Esophagus muscularis mucosa (tissue), 4 donors: ENCODE measurements around the gene PTPRD. TPM values are rescaled to one million over a fixed set of nuclear protein-coding genes. Genes with fewer than 3 reads are reported as not detected.

Source experiments
- DNase-seq: peaks from one replicate; pipeline ENCODE4 v3.0.0-alpha.2; 2017; ENCODE audit errors: extremely low spot score
- H3K27ac ChIP-seq, 4 donors: fragments of 200-600 bp; sonication (generic); replicated peaks in 1 of 4; 1 replicate in 3 of 4; 2 replicates in 1 of 4; pipeline ENCODE4 v1.5.1; 2016 to 2019; ENCODE audit warnings: mild to moderate bottlenecking in 1 of 4
- H3K27me3 ChIP-seq, 4 donors: fragments of 200-600 bp; sonication (generic); one replicate each; pipeline versions ENCODE4 v1.5.1 to v1.6.0; 2016 to 2019
- H3K36me3 ChIP-seq, 4 donors: fragments of 200-600 bp; sonication (generic); one replicate each; pipeline ENCODE4 v1.5.1; 2016 to 2019
- H3K4me1 ChIP-seq, 4 donors: fragments of 200-600 bp; sonication (generic); one replicate each; pipeline ENCODE4 v1.5.1; 2016 to 2019
- H3K4me3 ChIP-seq, 4 donors: fragments of 200-600 bp; sonication (generic); 1 replicate in 2 of 4; 2 replicates in 2 of 4; pipeline ENCODE4 v1.5.1; 2016 to 2019; ENCODE audit warnings: mild to moderate bottlenecking in 4 of 4, moderate library complexity in 1 of 4
- H3K9me3 ChIP-seq, 4 donors: fragments of 200-600 bp; sonication (generic); 1 replicate in 3 of 4; 2 replicates in 1 of 4; pipeline ENCODE4 v1.5.1; 2016 to 2019
- CTCF ChIP-seq, 3 experiments: fragments of 200-600 bp in 2 of 3; fragments of 450-650 bp in 1 of 3; sonication (generic) in 2 of 3; IDR thresholded peaks; one replicate each; pipeline ENCODE4 v1.5.1; 2017 to 2019; ENCODE audit warnings: antibody characterized with exemption in 3 of 3, mild to moderate bottlenecking in 2 of 3, moderate library complexity in 1 of 3
- EP300 ChIP-seq: sonication (generic); formaldehyde crosslinking; IDR thresholded peaks from one replicate; pipeline ENCODE4 v1.6.1; 2017; ENCODE audit warnings: antibody characterized with exemption
- POLR2A ChIP-seq: fragments of 450-650 bp; IDR thresholded peaks from one replicate; pipeline ENCODE4 v1.6.1; 2017; ENCODE audit warnings: antibody characterized with exemption, moderate library complexity, mild to moderate bottlenecking, low read depth
- POLR2AphosphoS5 ChIP-seq, 2 donors: sonication (generic); formaldehyde crosslinking; IDR thresholded peaks; one replicate each; pipeline ENCODE4 v1.6.1; 2017; ENCODE audit warnings: antibody characterized with exemption in 2 of 2
- WGBS: methylation state at CpG from one replicate; pipeline ENCODE4 v1.1.5; 2018; 5-methylcytosine and 5-hydroxymethylcytosine counted together
- intact Hi-C: fragments of 100-400 bp; cut with DNase I; formaldehyde crosslinking; loops from one replicate; pipeline ENCODE4 v1.15.1; 2023
- small RNA-seq, 3 donors: library from RNA; depleted of rRNA; stranded (forward); fragments of <200 nt; gene quantifications; one replicate each; pipeline ENCODE3, GENCODE V24; 2016
- total RNA-seq, 4 donors: library from RNA; depleted of rRNA; stranded (reverse); fragments of >200 nt; gene quantifications; one replicate each; pipeline versions ENCODE4 v1.1.0 to v1.2.1, GENCODE V29; 2016

PTPRD gene
- total RNA-seq, 4 donors from 2014 or later: 4.1 to 6.6 (median 5.0) TPM

GRCh38 chr9:8268881-8269280, 2343.9 kb downstream of the PTPRD start:
- Histone ChIP-seq H3K36me3 (no peaks in the 10 kb centered on the region), H3K27ac (no peak overlapping the region), H3K9me3 (peaks cover 0 to 10% (median 0%) of the 10 kb centered on the region in 4 donors), H3K4me1 (peaks cover 0 to 14% (median 3%) of the 10 kb centered on the region in 4 donors), H3K4me3 (no peak overlapping the region), H3K27me3 (no peaks in the 10 kb centered on the region)
- DNase-seq: no peak
- intact Hi-C loops: no loop called here
- 79% methylated on average over 1 of the region's 1 CpG for WGBS
- TF ChIP-seq EP300 (no peak), POLR2A (no peak), POLR2AphosphoS5 (IDR thresholded peaks at IDR 0.05) (no peak), CTCF (IDR thresholded peaks at IDR 0.05) (no peak)

GRCh38 chr9:8268216-8268878, 2344.5 kb downstream of the PTPRD start:
- intact Hi-C loops: no loop called here
- peaks cover 0 to 14% (median 3%) of the 10 kb centered on the region in 4 donors for H3K4me1 ChIP-seq
- peaks cover 0 to 10% (median 0%) of the 10 kb centered on the region in 4 donors for H3K9me3 ChIP-seq
- DNase-seq: no peak
- no peak overlapping the region for H3K4me3 ChIP-seq
- no peaks in the 10 kb centered on the region for H3K36me3 ChIP-seq
- TF ChIP-seq POLR2AphosphoS5 (IDR thresholded peaks at IDR 0.05): no peak
- no peak for TF ChIP-seq CTCF (IDR thresholded peaks at IDR 0.05)
- TF ChIP-seq EP300: no peak
- no peak overlapping the region for H3K27ac ChIP-seq
- WGBS: 64% methylated on average over 2 of the region's 2 CpGs
- no peaks in the 10 kb centered on the region for H3K27me3 ChIP-seq

DNA sequence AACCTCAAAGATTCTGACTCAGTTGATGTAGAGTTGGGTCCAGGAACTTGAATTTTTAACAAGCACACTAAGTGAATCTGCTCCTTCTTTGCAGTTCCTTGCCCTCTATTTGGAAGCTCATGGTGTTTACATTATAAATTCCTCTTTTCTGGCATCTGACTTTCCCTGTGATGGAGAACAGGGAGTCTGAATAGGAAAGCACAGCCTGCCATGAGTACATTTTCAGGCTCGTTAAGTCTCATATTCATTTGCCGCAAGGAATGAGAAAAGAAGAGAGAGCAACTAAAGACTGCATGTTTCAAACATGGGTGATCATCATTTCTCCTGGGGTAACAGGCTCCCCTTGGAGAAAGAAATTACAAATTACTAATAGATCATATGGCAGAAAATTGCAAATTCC, 2345.2 kb downstream of the PTPRD start:
- intact Hi-C loops: no loop called here
- no peaks in the 10 kb centered on the region for H3K36me3 ChIP-seq
- peaks cover 0 to 14% (median 3%) of the 10 kb centered on the region in 4 donors for H3K4me1 ChIP-seq
- WGBS: 53% methylated on average over 2 of the region's 2 CpGs
- no peak for DNase-seq
- H3K4me3 ChIP-seq: no peak overlapping the region
- H3K9me3 ChIP-seq: peaks cover 0 to 10% (median 0%) of the 10 kb centered on the region in 4 donors
- TF ChIP-seq POLR2AphosphoS5 (IDR thresholded peaks at IDR 0.05) (no peak), POLR2A (no peak), EP300 (no peak), CTCF (IDR thresholded peaks at IDR 0.05) (no peak)
- no peak overlapping the region for H3K27ac ChIP-seq
- H3K27me3 ChIP-seq: no peaks in the 10 kb centered on the region

GRCh38 chr9:8266861-8267260, 2345.9 kb downstream of the PTPRD start:
- Histone ChIP-seq H3K36me3 (no peaks in the 10 kb centered on the region), H3K4me1 (peaks cover 0 to 14% (median 3%) of the 10 kb centered on the region in 4 donors), H3K9me3 (peaks cover 0 to 4% (median 0%) of the 10 kb centered on the region in 4 donors), H3K27me3 (no peaks in the 10 kb centered on the region), H3K27ac (no peak overlapping the region), H3K4me3 (no peak overlapping the region)
- WGBS: 87% methylated on average over 1 of the region's 1 CpG
- no peak for DNase-seq
- TF ChIP-seq POLR2A (no peak), POLR2AphosphoS5 (IDR thresholded peaks at IDR 0.05) (no peak), EP300 (no peak)
- intact Hi-C loops: no loop called here

DNA sequence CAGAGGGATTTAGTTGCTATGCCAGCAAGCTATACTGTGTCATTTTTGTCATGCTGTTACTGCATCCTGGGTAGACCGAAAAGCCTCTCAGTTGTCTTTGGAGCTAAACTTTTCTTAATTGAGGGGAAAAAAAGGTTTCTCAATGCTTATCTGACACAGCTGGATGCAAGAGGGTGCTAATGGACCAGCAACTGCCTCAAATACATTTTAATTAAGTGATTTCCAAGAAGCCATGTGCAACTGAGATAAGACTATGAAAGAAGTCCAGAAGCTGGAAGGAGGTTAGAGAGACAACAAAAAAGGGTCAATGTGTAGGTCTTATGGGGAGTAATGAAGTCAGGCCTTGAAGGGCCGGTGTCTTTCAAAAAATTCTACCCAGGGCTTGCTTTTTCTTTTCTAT, 2347.5 kb downstream of the PTPRD start:
- peaks cover 0 to 14% (median 3%) of the 10 kb centered on the region in 4 donors for H3K4me1 ChIP-seq
- no peaks in the 10 kb centered on the region for H3K27me3 ChIP-seq
- H3K36me3 ChIP-seq: no peaks in the 10 kb centered on the region
- intact Hi-C loops: no loop called here
- no peak overlapping the region for H3K4me3 ChIP-seq
- 93% methylated on average over 2 of the region's 2 CpGs for WGBS
- no peak for TF ChIP-seq EP300
- TF ChIP-seq CTCF (IDR thresholded peaks at IDR 0.05): no peak
- no peak for TF ChIP-seq POLR2AphosphoS5 (IDR thresholded peaks at IDR 0.05)
- TF ChIP-seq POLR2A: no peak
- H3K9me3 ChIP-seq: no peaks in the 10 kb centered on the region
- H3K27ac ChIP-seq: no peak overlapping the region
- DNase-seq: no peak

Small RNAs within 50 kb of the gene (small RNA-seq; reads per million reads assigned to genes)
- 0 reads per million in 3 donors for gene AL135790.2
- gene RNU7-185P: 0 reads per million in 3 donors
